Inferior parietal cortex (tissue), 1 donor: ENCODE data around the gene PWWP2A.
"Not testable (repeated sequence)": the region's sequence is repeated elsewhere in the genome, so short reads cannot be mapped to it uniquely, and the experiment has no call there.

Source experiments
- DNase-seq: peaks from one replicate; pipeline ENCODE4 v3.0.0-alpha.2; 2016; ENCODE audit errors: extremely low spot score

PWWP2A gene

GRCh38 chr5:160119142-160119904 lies at the start of gene PWWP2A:
Gene PWWP2A (minus strand): TSS chr5:160119450. CDS start chr5:160119388, 62 bp downstream.
- peak; percentile 100 for DNase-seq

GRCh38 chr5:160167624-160168165 lies 48.4 kb upstream of the PWWP2A start:
- no peak for DNase-seq

- no peak for DNase-seq
Measured at GRCh38 chr5:160166973-160167623, 47.8 kb upstream of the PWWP2A start.

- DNase-seq = no peak
Measured at GRCh38 chr5:160166069-160166972, 47.1 kb upstream of the PWWP2A start.

- DNase-seq = peak; percentile 85
Measured at GRCh38 chr5:160165137-160166068, 46.2 kb upstream of the PWWP2A start.

GRCh38 chr5:160162910-160163309 lies 43.7 kb upstream of the PWWP2A start:
- no peak for DNase-seq

GRCh38 chr5:160161626-160162025 lies 42.4 kb upstream of the PWWP2A start:
- no peak for DNase-seq

- DNase-seq = not testable (repeated sequence)
Measured at GRCh38 chr5:160160875-160161274, 41.6 kb upstream of the PWWP2A start.

GRCh38 chr5:160159991-160160792 lies 40.9 kb upstream of the PWWP2A start:
- DNase-seq = no peak

- no peak for DNase-seq
Measured at GRCh38 chr5:160158087-160158486, 38.8 kb upstream of the PWWP2A start.

- no peak for DNase-seq
Measured at GRCh38 chr5:160155017-160155750, 35.9 kb upstream of the PWWP2A start.

GRCh38 chr5:160152901-160153300 lies 33.7 kb upstream of the PWWP2A start:
- DNase-seq = no peak

- DNase-seq = no peak
Measured at GRCh38 chr5:160152287-160152686, 33.0 kb upstream of the PWWP2A start.

- no peak for DNase-seq
Measured at GRCh38 chr5:160151017-160151416, 31.8 kb upstream of the PWWP2A start.

GRCh38 chr5:160150381-160150780 lies 31.1 kb upstream of the PWWP2A start:
- DNase-seq = no peak

GRCh38 chr5:160144436-160144835 lies 25.2 kb upstream of the PWWP2A start:
- DNase-seq = not testable (repeated sequence)

GRCh38 chr5:160134332-160134731 lies 15.1 kb upstream of the PWWP2A start:
- DNase-seq = no peak

GRCh38 chr5:160133918-160134304 lies 14.7 kb upstream of the PWWP2A start:
- no peak for DNase-seq
